ENCODE measurements around the gene SRA1. TPM values are rescaled to one million over a fixed set of nuclear protein-coding genes. Genes with fewer than 3 reads are reported as not detected.

Gene SRA1
- total RNA-seq, 6 experiments from 2014 or later: 14.4 to 35.4 (median 18.6) TPM

GRCh38 chr5:140549237-140550144, 7.8 kb downstream of the SRA1 start:
- ATAC-seq (no peak), DNase-seq (peak in 1 of 3 donors; percentile 31)
- Histone ChIP-seq H3K9me3 (no peaks in the 10 kb centered on the region), H3K27me3 (no peaks in the 10 kb centered on the region), H3K4me3 (no peak overlapping the region), H3K4me1 (peaks cover 0 to 33% (median 19%) of the 10 kb centered on the region in 4 donors), H3K27ac (peak overlapping the region; percentile 91 to 99 (median 94)), H3K36me3 (peaks cover 0 to 25% (median 8%) of the 10 kb centered on the region in 4 donors)
- intact Hi-C loops (cut with DNase I): no loop called here
- TF ChIP-seq CTCF (IDR thresholded peaks at IDR 0.05) (no peak), POLR2A (IDR thresholded peaks at IDR 0.05) (no peak)
- 46% methylated on average over 2 of the region's 3 CpGs for WGBS (ENCODE audit: insufficient coverage, low coverage, low lambda C conversion rate, missing lambda C conversion rate)

GRCh38 chr5:140548791-140549190, 8.5 kb downstream of the SRA1 start:
- no peak overlapping the region for H3K4me3 ChIP-seq
- ATAC-seq: no peak
- 77% methylated on average over 4 of the region's 7 CpGs for WGBS (ENCODE audit: insufficient coverage, low coverage, low lambda C conversion rate, missing lambda C conversion rate)

GRCh38 chr5:140548300-140548688, 9.0 kb downstream of the SRA1 start:
- WGBS (ENCODE audit: insufficient coverage, low coverage, low lambda C conversion rate, missing lambda C conversion rate): 0% methylated on average over 1 of the region's 5 CpGs
- peaks cover 0 to 29% (median 10%) of the 10 kb centered on the region in 4 donors for H3K36me3 ChIP-seq

More at GRCh38 chr5:140548791-140549190, 8.5 kb downstream of the SRA1 start:
- Histone ChIP-seq H3K4me1 (peaks cover 0 to 33% (median 17%) of the 10 kb centered on the region in 4 donors), H3K27me3 (no peaks in the 10 kb centered on the region), H3K27ac (peak overlapping the region; percentile 91 to 99 (median 94)), H3K9me3 (no peaks in the 10 kb centered on the region), H3K36me3 (peaks cover 0 to 25% (median 9%) of the 10 kb centered on the region in 4 donors)
- intact Hi-C loops (cut with DNase I): no loop called here
- TF ChIP-seq POLR2A (IDR thresholded peaks at IDR 0.05) (no peak), CTCF (IDR thresholded peaks at IDR 0.05) (no peak)
- DNase-seq: no peak

More at GRCh38 chr5:140548300-140548688, 9.0 kb downstream of the SRA1 start:
- ATAC-seq: peak in 1 of 4 donors; percentile 71
- Histone ChIP-seq H3K4me3 (peak overlapping the region; percentile 39 to 60 (median 50)), H3K27ac (peak overlapping the region; percentile 91 to 99 (median 94)), H3K27me3 (no peaks in the 10 kb centered on the region), H3K9me3 (no peaks in the 10 kb centered on the region), H3K4me1 (peaks cover 0 to 33% (median 17%) of the 10 kb centered on the region in 4 donors)
- TF ChIP-seq CTCF (IDR thresholded peaks at IDR 0.05): no peak
- no peak for TF ChIP-seq POLR2A (IDR thresholded peaks at IDR 0.05)
- intact Hi-C loops (cut with DNase I): no loop called here
- no peak for DNase-seq
